Measurements from ENCODE around the gene UBR4. TPM values are rescaled to one million over a fixed set of nuclear protein-coding genes. Genes with fewer than 3 reads are reported as not detected.

The UBR4 gene
- total and polyA plus RNA-seq, 7 donors: 32.4 to 215 (median 73.5) TPM

DNA sequence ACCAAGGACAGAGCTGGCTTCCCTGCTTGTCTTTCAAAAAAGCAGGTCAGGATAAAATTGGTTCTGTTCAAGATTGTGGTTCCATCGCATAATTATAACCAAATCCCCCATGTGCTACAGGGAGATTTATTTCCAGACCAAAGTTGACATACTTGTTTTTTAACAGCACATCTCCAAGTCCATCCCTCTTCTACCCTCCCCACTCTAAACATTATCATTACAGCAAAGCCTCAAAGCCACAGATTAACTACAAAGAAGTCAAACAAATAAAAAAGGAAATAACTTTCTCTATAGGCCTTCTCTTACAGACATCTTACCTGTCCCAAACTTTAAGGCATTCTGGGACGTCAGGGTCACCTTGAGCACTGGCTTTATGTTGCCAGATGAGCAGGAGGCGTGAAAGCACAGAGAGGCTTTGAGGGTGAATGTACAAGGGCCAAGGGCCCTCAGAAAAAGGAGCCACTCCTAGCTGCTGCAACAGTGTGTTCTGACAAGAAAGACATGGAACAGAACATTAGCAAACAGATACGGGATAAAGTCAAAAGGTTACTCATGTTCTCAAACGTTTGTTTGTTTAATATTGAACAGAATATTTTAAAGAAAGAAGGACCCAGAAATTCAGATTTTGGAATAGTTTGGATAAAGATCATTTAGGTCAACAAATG, 31.2 kb downstream of the UBR4 start:
- 54 to 71% methylated on average over 5 of the region's 5 CpGs for WGBS, 2 donors
- no peaks in the 10 kb centered on the region for H3K4me1 ChIP-seq
- H3K9me3 ChIP-seq: no peaks in the 10 kb centered on the region
- no peak overlapping the region for H3K4me3 ChIP-seq
- intact Hi-C loops (cut with DNase I): no loop called here
- TF ChIP-seq EP300 (IDR thresholded peaks at IDR 0.05) (no peak), POLR2A (IDR thresholded peaks at IDR 0.05) (no peak), POLR2AphosphoS5 (IDR thresholded peaks at IDR 0.05) (no peak)
- TF ChIP-seq, protein P1, sequence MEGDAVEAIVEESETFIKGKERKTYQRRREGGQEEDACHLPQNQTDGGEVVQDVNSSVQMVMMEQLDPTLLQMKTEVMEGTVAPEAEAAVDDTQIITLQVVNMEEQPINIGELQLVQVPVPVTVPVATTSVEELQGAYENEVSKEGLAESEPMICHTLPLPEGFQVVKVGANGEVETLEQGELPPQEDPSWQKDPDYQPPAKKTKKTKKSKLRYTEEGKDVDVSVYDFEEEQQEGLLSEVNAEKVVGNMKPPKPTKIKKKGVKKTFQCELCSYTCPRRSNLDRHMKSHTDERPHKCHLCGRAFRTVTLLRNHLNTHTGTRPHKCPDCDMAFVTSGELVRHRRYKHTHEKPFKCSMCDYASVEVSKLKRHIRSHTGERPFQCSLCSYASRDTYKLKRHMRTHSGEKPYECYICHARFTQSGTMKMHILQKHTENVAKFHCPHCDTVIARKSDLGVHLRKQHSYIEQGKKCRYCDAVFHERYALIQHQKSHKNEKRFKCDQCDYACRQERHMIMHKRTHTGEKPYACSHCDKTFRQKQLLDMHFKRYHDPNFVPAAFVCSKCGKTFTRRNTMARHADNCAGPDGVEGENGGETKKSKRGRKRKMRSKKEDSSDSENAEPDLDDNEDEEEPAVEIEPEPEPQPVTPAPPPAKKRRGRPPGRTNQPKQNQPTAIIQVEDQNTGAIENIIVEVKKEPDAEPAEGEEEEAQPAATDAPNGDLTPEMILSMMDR (IDR thresholded peaks at IDR 0.05): no peak
- peaks cover 21 to 100% (median 69%) of the 10 kb centered on the region in 4 donors for H3K36me3 ChIP-seq
- no peak overlapping the region for H3K27ac ChIP-seq
- no peaks in the 10 kb centered on the region for H3K27me3 ChIP-seq
- no peak for DNase-seq

DNA sequence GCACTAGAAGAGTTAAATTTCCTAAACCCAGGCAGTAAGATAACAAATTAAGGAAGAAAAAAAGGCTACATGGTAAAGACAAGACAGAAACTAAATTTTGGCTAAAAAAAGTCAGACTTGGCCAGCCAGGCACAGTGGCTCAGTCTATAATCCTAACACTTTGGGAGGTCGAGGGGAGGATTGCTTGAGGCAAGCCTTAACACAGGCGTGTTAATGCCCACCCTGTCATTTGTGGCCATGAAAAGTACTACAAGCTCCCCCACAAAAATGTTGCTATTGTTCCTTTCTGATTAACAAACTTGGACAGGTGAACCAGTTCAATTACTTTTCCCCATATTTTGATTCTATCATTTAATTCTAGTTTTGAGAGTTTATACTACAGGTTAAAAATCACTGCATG, 32.3 kb downstream of the UBR4 start:
- TF ChIP-seq POLR2A (IDR thresholded peaks at IDR 0.05): no peak
- no peak for TF ChIP-seq POLR2AphosphoS5 (IDR thresholded peaks at IDR 0.05)
- TF ChIP-seq, protein P1 (IDR thresholded peaks at IDR 0.05): no peak
- H3K36me3 ChIP-seq: peaks cover 23 to 100% (median 69%) of the 10 kb centered on the region in 4 donors
- H3K4me3 ChIP-seq: no peak overlapping the region
- H3K27me3 ChIP-seq: no peaks in the 10 kb centered on the region
- no peaks in the 10 kb centered on the region for H3K9me3 ChIP-seq
- no peaks in the 10 kb centered on the region for H3K4me1 ChIP-seq
- intact Hi-C loops (cut with DNase I): no loop called here
- WGBS, 2 donors: 85 to 99% methylated on average over 2 of the region's 2 CpGs
- no peak overlapping the region for H3K27ac ChIP-seq
- no peak for DNase-seq

DNA sequence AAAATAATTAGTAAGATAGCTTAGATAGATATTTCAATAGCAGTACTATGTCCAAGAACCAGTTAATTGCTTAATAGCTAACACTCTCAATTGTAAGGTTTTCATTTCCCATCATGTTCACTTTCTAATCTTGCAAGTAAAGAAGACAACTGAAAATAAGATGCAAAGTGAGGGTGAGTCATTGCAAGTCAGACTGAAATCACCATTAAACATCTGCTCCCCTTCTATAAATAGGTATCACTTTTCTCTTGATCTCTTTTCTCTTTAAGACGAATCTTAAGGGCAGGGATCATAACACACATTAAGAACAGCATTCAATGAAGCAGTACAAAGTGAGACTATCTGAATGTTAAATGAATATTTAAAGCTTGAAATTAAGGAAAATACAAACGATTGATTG, 40.4 kb downstream of the UBR4 start:
- WGBS, 2 donors: 71 to 77% methylated on average over 2 of the region's 2 CpGs
- intact Hi-C loops (cut with DNase I): no loop called here

DNA sequence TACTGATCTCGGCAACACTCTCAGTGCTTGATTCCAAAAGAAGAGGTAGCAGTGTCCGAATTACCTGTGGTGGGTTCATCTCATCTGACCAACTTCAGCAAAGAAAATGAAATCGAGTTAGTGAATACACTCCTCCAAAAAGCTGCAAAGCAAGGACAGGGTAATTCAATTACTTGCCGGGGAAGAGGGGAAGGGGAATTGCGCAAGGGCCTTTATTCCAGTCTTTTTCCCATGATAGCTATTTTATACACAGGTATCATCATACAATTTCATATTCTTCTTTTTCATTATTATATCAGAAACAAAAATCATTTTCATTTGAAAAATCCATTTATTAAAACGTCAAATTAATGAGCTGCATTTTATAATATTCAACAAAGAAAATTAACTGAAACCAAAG, 42.9 kb downstream of the UBR4 start:
- TF ChIP-seq POLR2A (IDR thresholded peaks at IDR 0.05) (no peak), POLR2AphosphoS5 (IDR thresholded peaks at IDR 0.05) (no peak), EP300 (IDR thresholded peaks at IDR 0.05) (no peak)
- TF ChIP-seq, protein P1 (IDR thresholded peaks at IDR 0.05): no peak
- intact Hi-C loops (cut with DNase I): no loop called here
- Histone ChIP-seq H3K36me3 (peaks cover 51 to 100% (median 74%) of the 10 kb centered on the region in 4 donors), H3K9me3 (no peaks in the 10 kb centered on the region), H3K4me3 (no peak overlapping the region), H3K4me1 (peaks cover 5 to 39% (median 22%) of the 10 kb centered on the region in 4 donors), H3K27me3 (no peaks in the 10 kb centered on the region), H3K27ac (no peak overlapping the region)
- no peak for DNase-seq
- 96% methylated on average over 6 of the region's 6 CpGs for WGBS, 2 donors

More for the DNA sequence above, 40.4 kb downstream of the UBR4 start:
- no peak for TF ChIP-seq POLR2A (IDR thresholded peaks at IDR 0.05)
- TF ChIP-seq POLR2AphosphoS5 (IDR thresholded peaks at IDR 0.05): no peak
- TF ChIP-seq, protein P1 (IDR thresholded peaks at IDR 0.05): no peak
- no peak overlapping the region for H3K4me3 ChIP-seq
- peaks cover 58 to 100% (median 82%) of the 10 kb centered on the region in 4 donors for H3K36me3 ChIP-seq
- no peaks in the 10 kb centered on the region for H3K27me3 ChIP-seq
- H3K9me3 ChIP-seq: no peaks in the 10 kb centered on the region
- DNase-seq: no peak
- no peak overlapping the region for H3K27ac ChIP-seq
- H3K4me1 ChIP-seq: peaks cover 0 to 16% (median 11%) of the 10 kb centered on the region in 4 donors

DNA sequence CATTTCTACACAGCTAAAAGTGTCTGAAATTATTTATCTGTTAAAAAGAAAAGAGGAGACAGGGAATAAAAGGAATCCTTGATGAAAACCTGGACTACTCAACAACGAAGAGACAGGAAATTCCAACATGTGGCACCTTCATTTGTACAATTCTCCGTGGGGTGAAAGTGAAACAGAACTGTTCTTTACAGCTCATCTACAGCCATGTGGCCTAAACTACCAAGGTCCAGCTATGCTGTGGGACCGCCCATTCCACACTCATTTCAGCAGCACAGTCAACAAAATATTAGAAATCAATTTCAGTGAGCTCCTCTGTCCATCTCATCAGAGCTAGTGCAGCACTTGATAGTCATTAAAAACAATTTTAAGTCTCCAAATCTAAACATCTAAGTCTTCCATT, 44.0 kb downstream of the UBR4 start:
- H3K9me3 ChIP-seq: no peaks in the 10 kb centered on the region
- H3K27ac ChIP-seq: peak overlapping the region in 2 of 4 donors; percentile 8 to 43
- H3K27me3 ChIP-seq: no peaks in the 10 kb centered on the region
- intact Hi-C loops (cut with DNase I): no loop called here
- no peak overlapping the region for H3K4me3 ChIP-seq
- no peak for DNase-seq
- no peak for TF ChIP-seq POLR2A (IDR thresholded peaks at IDR 0.05)
- TF ChIP-seq POLR2AphosphoS5 (IDR thresholded peaks at IDR 0.05): no peak
- TF ChIP-seq, protein P1 (IDR thresholded peaks at IDR 0.05): no peak
- no peak for TF ChIP-seq EP300 (IDR thresholded peaks at IDR 0.05)
- H3K36me3 ChIP-seq: peaks cover 49 to 100% (median 74%) of the 10 kb centered on the region in 4 donors
- peaks cover 5 to 39% (median 22%) of the 10 kb centered on the region in 4 donors for H3K4me1 ChIP-seq
- 29 to 62% methylated on average over 3 of the region's 3 CpGs for WGBS, 2 donors

Data from sigmoid colon (tissue), 7 donors.